Measurements from ENCODE around the gene SLC28A2.
"Not testable (repeated sequence)": the region's sequence is repeated elsewhere in the genome, so short reads cannot be mapped to it uniquely, and the experiment has no call there.

SLC28A2 gene

DNA sequence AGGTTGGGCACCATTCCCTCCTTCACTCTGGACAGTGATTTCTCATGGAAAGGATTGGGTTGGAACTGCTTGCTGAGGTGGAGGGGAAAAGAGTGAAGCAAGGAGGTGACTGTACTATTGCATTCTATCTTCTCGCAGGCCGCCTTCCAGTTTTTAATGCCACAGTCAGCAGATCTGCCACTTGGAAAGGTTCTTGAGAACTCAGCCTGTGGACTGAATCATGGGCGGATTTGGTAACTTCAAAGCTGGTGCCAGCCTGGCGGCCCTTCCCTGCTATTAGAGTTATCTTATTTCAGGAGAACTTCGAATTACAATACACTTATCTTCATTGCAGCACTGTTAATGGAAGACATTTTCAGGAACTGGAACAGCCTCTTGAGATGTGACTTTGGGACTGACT lies 23.1 kb upstream of the SLC28A2 start:
- no peak for DNase-seq (ENCODE audit: extremely low spot score)
- ChIA-PET CTCF (no interaction called here), POLR2A (interaction anchor here (0.7 kb wide), 1 partner anchor 257 kb away, joined by 3 read pairs; no protein-coding TSS in a partner anchor)
- no peak for TF ChIP-seq TARDBP (IDR thresholded peaks at IDR 0.05)
- TF ChIP-seq ARNT (IDR thresholded peaks at IDR 0.05), result no peak
- no peak for TF ChIP-seq ELF4 (IDR thresholded peaks at IDR 0.05)
- TF ChIP-seq FOXK2 (IDR thresholded peaks at IDR 0.05), result no peak
- TF ChIP-seq PKNOX1 (IDR thresholded peaks at IDR 0.05), result no peak

DNA sequence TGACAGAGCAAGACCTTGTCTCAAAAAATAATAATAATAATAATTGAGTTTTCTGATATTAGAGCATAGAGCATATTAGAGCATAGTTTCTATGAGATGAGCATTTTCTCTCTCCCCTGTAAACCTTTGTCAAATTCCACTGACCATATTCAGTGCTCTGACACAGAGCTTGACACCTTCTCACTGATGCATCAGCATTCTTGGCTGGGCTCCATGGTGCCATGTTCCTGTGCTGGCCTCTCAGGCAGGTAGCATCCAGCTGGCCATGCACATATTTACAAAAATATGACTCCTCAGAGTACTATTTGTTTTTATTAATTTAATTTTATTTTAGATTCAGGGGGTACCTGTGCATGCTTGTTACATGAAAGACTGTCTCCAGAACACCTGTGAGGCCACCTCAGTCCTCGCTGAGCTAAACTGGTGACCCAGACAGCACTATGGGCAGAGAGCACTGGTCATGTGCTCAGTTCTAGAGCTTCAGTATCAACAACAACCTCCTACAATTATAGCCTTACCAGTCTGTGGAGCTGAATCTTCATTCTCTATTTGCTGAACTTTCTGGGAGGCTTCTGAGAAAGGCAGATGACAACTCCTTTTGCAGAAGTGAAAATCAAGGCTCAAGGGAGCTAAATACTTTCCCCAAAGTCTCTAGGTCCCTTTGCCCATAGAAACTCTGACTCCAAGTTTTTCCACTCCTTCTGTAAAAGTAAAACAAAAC lies 21.6 kb upstream of the SLC28A2 start:
- no peak for DNase-seq (ENCODE audit: extremely low spot score)
- POLR2A ChIA-PET, result no interaction called here
- CTCF ChIA-PET, result no interaction called here
- TF ChIP-seq ELF4 (IDR thresholded peaks at IDR 0.05), result no peak
- no peak for TF ChIP-seq CTBP1 (IDR thresholded peaks at IDR 0.05; ENCODE audit: borderline replicate concordance)
- TF ChIP-seq SUZ12 (IDR thresholded peaks at IDR 0.05), result no peak
- no peak for TF ChIP-seq LEF1 (IDR thresholded peaks at IDR 0.05; ENCODE audit: borderline replicate concordance)
- no peak for TF ChIP-seq BHLHE40 (IDR thresholded peaks at IDR 0.05; ENCODE audit: borderline replicate concordance)
- TF ChIP-seq SP1 (IDR thresholded peaks at IDR 0.05), result no peak
- no peak for TF ChIP-seq TARDBP (IDR thresholded peaks at IDR 0.05)
- TF ChIP-seq FOXM1 (IDR thresholded peaks at IDR 0.05; ENCODE audit: borderline replicate concordance), result no peak
- no peak for TF ChIP-seq L3MBTL2 (conservative IDR thresholded peaks at IDR 0.05)
- TF ChIP-seq NFRKB (IDR thresholded peaks at IDR 0.05), result no peak

GRCh38 chr15:45231132-45231531 lies 20.9 kb upstream of the SLC28A2 start:
- TF ChIP-seq FOXM1 (IDR thresholded peaks at IDR 0.05; ENCODE audit: borderline replicate concordance) (no peak), ELF4 (IDR thresholded peaks at IDR 0.05) (no peak), L3MBTL2 (conservative IDR thresholded peaks at IDR 0.05) (no peak), FOXA1 (IDR thresholded peaks at IDR 0.05) (no peak), PKNOX1 (IDR thresholded peaks at IDR 0.05) (no peak), SUZ12 (IDR thresholded peaks at IDR 0.05) (no peak)
- CTCF ChIA-PET, result no interaction called here
- POLR2A ChIA-PET, result no interaction called here

GRCh38 chr15:45231864-45232562 lies 20.0 kb upstream of the SLC28A2 start:
- ChIA-PET CTCF (no interaction called here), POLR2A (no interaction called here)
- DNase-seq (ENCODE audit: extremely low spot score), result no peak
- TF ChIP-seq TARDBP (IDR thresholded peaks at IDR 0.05), result no peak
- no peak for TF ChIP-seq L3MBTL2 (conservative IDR thresholded peaks at IDR 0.05)
- no peak for TF ChIP-seq FOXA1 (IDR thresholded peaks at IDR 0.05)
- TF ChIP-seq NFRKB (IDR thresholded peaks at IDR 0.05), result no peak
- no peak for TF ChIP-seq CTBP1 (IDR thresholded peaks at IDR 0.05; ENCODE audit: borderline replicate concordance)
- TF ChIP-seq FOXK2 (IDR thresholded peaks at IDR 0.05), result no peak
- TF ChIP-seq ARNT (IDR thresholded peaks at IDR 0.05), result no peak
- TF ChIP-seq SUZ12 (IDR thresholded peaks at IDR 0.05), result no peak
- TF ChIP-seq FOXM1 (IDR thresholded peaks at IDR 0.05; ENCODE audit: borderline replicate concordance), result no peak
- no peak for TF ChIP-seq HDGF (IDR thresholded peaks at IDR 0.05; ENCODE audit: borderline replicate concordance)
- TF ChIP-seq ELF4 (IDR thresholded peaks at IDR 0.05), result no peak
- no peak for TF ChIP-seq SP1 (IDR thresholded peaks at IDR 0.05)
- no peak for TF ChIP-seq BHLHE40 (IDR thresholded peaks at IDR 0.05; ENCODE audit: borderline replicate concordance)
- no peak for TF ChIP-seq LEF1 (IDR thresholded peaks at IDR 0.05; ENCODE audit: borderline replicate concordance)
- TF ChIP-seq PKNOX1 (IDR thresholded peaks at IDR 0.05), result no peak
- TF ChIP-seq ZNF384 (IDR thresholded peaks at IDR 0.05), result no peak

More at GRCh38 chr15:45231132-45231531, 20.9 kb upstream of the SLC28A2 start:
- DNase-seq (ENCODE audit: extremely low spot score), result no peak

GRCh38 chr15:45234562-45235235 lies 17.3 kb upstream of the SLC28A2 start:
- TF ChIP-seq NFRKB (IDR thresholded peaks at IDR 0.05) (no peak), ELF4 (IDR thresholded peaks at IDR 0.05) (no peak), HDGF (IDR thresholded peaks at IDR 0.05; ENCODE audit: borderline replicate concordance) (no peak), BHLHE40 (IDR thresholded peaks at IDR 0.05; ENCODE audit: borderline replicate concordance) (no peak), FOXK2 (IDR thresholded peaks at IDR 0.05) (no peak), CTBP1 (IDR thresholded peaks at IDR 0.05; ENCODE audit: borderline replicate concordance) (no peak), FOXM1 (IDR thresholded peaks at IDR 0.05; ENCODE audit: borderline replicate concordance) (no peak), TARDBP (IDR thresholded peaks at IDR 0.05) (no peak), SUZ12 (IDR thresholded peaks at IDR 0.05) (no peak), FOXA1 (IDR thresholded peaks at IDR 0.05) (no peak), LEF1 (IDR thresholded peaks at IDR 0.05; ENCODE audit: borderline replicate concordance) (no peak), ARNT (IDR thresholded peaks at IDR 0.05) (no peak), PKNOX1 (IDR thresholded peaks at IDR 0.05) (no peak), ZNF384 (IDR thresholded peaks at IDR 0.05) (no peak), SP1 (IDR thresholded peaks at IDR 0.05) (no peak), L3MBTL2 (conservative IDR thresholded peaks at IDR 0.05) (no peak)
- no peak for DNase-seq (ENCODE audit: extremely low spot score)
- CTCF ChIA-PET, result interaction anchor here (1.0 kb wide), 1 partner anchor 10 kb away, joined by 4 read pairs; no protein-coding TSS in a partner anchor
- POLR2A ChIA-PET, result no interaction called here

DNA sequence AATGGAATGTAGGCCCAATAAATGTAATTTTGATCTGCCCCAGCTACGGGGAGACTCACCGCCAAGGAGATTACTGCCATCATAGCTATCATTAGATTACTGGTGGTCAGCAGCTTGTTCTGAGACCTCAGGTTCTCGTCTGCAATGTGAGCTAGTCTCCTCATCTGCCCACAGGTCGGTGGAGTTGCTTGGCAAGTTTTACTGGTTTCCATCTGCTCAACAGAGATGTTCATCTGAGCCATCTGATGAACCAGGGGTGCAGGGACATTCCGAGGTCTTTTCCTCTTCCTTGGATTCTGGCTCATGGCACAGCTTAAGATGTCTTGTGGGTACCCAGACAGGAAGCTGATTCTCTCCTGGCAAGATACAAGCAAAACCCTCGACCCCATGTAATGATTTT lies 15.2 kb upstream of the SLC28A2 start:
- CTCF ChIA-PET, result interaction anchor here (1.1 kb wide), 1 partner anchor 19 kb away, joined by 3 read pairs; no protein-coding TSS in a partner anchor
- POLR2A ChIA-PET; DNase-seq (ENCODE audit: extremely low spot score): not testable (repeated sequence)
